NCI-H510A (cell line): ENCODE results near the gene OPCML.

Experiments used
- DNase-seq: peaks from one replicate; lab custom pipeline; 2025; lab: John Stamatoyannopoulos, UW

OPCML gene

GRCh38 chr11:133070791-133071190, 461.5 kb downstream of the OPCML start:
- DNase-seq = no peak

- DNase-seq = no peak
Observed at GRCh38 chr11:133070021-133070713, 462.1 kb downstream of the OPCML start.

DNA sequence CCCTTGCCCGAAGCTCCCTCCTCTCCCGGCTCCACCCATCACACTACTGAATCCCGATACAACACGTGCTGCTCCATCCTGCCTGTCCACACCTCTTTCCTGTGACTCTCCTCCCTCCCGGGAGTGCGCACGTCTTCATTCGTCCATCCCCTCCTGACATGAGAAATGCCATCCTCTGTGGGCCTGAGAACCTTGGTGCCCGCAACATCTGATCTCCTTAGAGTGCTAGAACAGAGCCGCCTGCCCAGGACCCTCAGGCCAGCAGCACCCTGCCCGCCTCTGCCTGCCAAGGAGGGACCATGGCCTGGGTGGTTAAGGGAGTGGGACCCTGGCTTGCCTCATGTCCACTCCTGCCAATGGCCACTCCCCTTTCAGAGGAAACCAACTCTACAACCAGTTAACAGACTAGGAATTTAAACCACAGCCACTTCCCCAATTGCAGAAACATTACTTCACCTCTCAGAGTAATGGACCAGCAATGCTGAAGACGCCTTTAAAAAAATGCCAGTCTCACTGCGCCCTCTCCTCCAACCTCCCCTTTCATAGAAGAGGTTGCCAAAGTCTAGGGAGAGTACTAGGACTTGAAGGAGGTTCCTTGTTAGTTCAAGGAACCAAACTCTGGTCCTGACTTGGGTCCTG, 466.3 kb downstream of the OPCML start:
- no peak for DNase-seq

DNA sequence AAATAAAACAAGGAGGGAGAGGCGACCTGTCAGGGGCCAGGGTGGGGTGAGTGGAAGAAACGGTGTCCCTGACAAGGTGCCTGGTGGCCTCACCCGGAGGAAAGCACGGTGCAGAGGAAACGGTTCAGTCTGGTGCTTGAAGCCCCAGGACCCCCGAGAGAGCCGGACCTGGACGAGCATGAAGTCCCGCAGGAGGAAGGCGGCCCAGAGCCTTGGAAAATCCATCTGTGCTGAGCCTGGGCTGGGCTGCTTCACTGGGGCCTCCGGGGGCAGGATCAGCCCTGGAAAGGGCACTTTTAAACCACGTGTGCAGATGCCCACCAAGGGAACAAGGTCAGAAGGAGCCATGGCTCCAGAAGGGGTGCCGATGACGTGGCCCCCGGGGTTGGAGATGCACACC, 467.3 kb downstream of the OPCML start:
- DNase-seq = no peak

- peak; percentile 86 for DNase-seq
Observed at GRCh38 chr11:133064152-133064877, 468.0 kb downstream of the OPCML start.

- DNase-seq = no peak
Observed at GRCh38 chr11:133058501-133058900, 473.8 kb downstream of the OPCML start.

GRCh38 chr11:133053124-133053776, 479.1 kb downstream of the OPCML start:
- no peak for DNase-seq

DNA sequence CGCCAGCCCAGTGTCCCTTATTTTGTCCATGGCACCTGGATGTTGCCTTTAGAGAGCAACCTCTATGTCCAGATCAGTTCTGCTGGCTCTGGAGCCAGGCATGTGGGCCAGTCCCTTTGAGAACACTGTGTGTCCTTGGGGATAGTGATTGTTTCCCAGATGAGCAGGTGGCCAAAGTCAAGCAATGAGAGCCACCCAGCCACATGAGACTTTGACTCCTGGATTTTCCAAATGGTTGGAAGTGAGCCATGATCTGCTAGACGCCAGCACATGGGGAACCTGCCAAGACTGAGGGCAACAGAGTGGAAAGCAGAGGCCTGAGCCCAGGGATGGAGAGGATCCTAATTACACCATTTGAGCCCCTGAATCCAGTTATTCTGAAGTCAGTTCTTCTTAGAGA, 479.8 kb downstream of the OPCML start:
- DNase-seq = no peak

DNA sequence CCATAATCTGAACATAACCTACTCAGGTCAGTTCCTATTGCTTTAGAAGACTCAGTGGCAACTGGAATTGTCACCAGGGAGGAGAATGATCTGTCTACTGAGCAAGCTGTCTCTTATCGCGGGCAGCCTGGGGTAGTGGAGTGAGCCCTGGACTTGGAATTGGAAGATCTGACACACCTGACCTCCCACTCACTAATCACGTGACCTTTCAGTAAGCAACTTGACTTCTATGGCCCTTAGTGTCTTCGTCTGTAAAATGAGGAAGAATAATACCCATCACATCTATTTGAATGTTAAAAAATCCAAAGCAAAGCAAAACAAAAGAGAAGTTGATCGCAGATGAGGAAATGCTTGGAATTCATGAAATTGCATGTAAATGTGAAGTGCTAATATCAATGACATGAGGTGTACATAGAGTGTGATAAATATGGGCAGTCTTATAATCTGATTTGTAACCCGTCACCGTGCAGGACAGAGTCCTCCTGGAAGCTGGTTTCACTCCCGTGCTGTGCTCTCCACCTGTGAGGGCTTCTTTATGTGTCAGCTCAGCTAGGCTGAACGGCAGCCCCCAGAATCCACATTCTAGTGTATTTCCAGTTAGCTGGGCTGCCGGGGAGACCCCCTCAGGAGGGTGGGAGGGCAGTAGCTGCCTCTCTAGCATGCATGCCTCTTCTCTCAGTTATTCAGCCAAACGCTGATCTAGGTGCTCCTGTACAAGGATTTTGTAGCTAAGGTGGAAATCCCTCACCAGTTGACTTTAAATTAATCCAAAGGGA, 482.9 kb downstream of the OPCML start:
- DNase-seq = no peak

DNA sequence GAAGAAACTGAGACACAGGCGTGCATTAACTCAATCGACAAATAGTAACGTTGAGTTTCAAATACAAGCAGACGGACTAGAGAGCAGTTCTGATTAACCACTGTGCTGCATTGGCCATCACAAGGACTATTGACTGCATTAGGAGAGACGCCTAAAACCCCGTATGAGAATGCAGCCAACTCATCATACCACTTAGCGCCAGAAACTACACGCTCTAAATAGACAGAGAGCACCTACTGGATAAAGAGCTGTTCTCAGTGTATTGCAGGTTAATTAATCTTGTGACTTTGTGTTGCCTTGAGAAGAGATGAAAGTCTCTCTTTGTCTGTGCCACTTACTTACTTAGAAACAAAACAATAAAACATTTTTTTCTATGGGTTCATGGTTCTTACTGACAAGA, 484.0 kb downstream of the OPCML start:
- no peak for DNase-seq

DNA sequence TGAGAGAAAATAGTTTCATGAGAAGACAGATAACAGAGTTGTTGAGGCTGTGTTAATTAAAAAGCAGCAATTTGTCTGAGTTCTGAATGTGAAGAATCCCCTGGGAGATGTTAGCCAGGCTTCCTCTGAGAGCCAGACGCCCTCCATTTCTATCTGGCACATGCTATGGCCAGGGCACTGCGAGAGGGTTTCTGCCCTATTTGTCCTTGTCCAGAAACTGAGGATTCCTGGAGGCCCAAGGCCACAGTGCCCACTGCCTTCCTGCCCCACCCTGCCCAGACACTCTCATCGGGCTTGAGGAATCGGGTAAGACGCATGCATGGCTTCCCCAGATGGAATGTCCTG, 484.6 kb downstream of the OPCML start:
- DNase-seq = no peak

DNA sequence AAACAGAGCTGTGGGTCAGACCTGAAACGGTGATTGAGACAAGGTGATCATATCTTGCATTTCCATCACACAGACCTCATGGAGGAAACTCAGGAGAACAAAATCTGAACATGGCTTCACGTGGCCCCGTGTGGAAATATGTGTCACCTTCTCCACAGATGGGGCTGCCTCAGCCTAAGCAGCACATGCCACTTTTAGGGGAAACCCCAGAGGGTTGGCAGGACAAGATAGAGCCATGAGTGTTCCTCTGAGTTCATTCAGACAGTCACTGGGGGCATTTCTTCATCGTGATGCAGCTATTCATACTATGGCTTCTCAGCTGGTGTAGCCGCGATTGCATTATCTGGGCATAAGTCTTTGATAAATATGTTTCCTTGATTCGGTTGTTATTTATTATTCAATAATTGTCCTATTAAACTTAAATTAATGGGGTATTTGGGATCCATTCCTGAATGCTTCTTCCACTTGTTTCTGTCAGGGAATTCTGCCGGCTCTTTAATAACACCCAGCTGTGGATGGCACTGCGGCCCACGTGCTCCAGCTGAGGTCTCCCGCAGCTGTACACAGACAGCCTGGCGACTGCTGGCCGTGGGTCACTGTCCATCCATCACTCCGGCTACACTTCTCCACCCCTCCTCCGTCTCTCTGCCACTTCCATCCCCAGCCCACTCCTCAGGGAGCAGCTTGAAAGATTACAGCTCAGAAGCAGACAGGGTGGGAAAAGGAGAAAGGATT, 485.1 kb downstream of the OPCML start:
- no peak for DNase-seq

DNA sequence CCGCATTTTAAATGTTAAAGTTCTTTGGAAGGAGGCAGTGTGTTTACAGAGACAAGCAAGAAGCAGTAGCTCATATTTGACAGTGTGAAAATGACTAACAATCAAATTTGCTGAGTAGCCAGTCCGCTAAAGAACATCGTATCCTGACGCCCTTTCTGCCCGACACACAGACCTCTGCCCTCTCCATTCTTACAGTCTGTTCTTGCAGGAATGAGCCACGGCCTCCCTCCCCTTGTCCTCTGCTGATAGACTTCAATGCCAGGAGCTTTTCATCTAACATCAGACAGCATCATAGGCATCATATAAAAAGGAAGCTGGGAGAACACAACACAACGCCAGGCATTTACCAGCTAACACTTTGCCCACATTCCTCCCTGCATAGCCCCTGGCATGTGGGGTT, 486.0 kb downstream of the OPCML start:
- no peak for DNase-seq

DNA sequence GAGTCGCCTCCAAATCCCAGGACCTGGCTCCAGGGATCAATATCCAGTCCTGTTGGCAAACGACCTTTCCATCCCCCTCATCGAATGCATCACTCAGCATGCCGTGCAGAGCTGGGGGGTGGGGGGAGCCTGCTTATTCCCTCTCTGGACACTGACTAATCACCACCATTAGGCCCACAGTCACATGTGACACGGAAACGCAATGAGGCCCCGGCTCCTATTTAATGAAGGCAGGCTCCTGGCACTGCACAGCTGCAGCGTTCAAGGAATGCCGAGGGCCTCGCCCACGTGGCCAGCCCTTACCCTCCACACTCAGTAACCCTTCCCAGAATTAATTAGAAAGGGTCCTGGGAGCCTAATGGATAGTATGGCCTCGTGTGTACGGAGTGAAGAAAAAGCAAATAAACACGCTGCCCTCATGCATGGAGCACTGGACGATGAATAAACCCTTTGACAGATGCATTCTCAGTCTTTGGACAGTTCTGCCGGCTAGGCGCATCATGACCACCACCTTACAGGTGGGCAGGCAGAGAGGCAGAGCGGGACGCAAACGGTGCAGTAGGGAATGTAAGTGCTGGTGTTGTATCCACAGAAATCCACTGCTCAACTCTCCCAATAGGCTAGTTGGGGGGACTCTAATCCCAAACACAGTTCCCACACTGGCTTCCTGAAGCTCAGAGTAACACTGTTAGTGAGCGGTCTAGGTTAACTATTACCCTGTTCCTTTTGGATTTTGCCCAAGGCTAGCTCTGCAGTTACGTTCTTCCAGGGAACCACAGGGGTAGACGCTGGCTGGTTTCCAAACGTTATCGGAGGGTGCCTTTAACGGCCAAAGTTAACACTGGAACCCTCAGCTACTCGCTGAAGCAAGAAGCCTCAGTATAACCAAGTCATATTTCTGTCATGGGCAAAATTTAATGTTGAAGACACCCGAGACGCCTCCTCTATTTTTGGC, 490.1 kb downstream of the OPCML start:
- DNase-seq = no peak

GRCh38 chr11:133041181-133041580, 491.1 kb downstream of the OPCML start:
- no peak for DNase-seq

DNA sequence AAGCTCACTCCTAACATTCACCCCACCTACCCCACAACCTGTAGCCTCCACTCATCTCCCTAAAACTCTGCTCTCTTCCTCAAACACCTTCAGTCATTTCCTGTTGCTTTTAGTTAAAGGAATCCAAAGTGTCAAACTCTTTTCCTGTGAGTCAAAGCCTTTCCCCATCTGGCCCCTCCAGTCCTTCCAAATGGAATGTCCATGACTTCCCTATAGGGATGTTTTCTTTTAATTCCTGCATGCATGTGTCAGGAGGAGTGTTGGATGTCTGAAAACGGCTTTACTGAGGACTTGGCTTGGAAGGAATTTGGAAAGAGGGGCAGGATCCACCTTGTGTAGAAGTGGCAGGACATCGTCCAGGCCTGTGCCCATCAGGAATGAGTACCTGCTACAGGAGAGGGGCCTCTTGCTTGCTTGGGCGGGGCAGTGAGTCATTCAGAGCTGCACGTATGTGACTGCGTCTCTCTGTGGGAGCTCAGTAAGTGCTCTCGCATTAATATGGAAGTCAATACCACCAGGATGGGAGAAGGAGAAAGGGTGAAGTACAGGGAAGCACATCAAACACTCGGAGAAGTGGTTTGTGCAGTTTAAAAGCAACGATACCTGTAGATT, 491.9 kb downstream of the OPCML start:
- DNase-seq = peak; percentile 50

- no peak for DNase-seq
Observed at GRCh38 chr11:133038850-133039249, 493.5 kb downstream of the OPCML start.

DNA sequence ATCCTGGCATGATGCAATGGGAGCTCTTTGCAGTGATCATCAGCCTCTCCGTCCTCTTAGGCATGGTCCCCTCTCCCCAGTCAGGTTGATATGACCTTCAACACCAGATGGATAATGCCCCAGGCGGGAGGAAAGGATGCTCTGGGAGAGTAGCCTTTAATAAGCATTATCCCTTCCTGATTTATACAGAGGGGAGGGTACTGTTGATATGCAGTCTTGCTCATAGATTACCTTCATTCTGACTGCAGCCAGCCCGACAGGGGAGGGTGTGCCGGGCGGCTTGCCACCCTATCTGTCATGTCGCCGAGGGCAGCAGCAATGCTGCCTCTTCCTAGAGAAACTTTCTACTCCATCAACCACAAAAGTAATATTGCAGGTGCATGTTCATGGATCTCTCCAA, 497.4 kb downstream of the OPCML start:
- no peak for DNase-seq

GRCh38 chr11:133029107-133029506, 503.2 kb downstream of the OPCML start:
- DNase-seq = no peak

- DNase-seq = no peak
Observed at GRCh38 chr11:133026952-133027351, 505.3 kb downstream of the OPCML start.
